ENCODE results near the gene SMIM22.

SMIM22 gene

GRCh38 chr16:4795181-4795827 is at the start of gene SMIM22:
Gene SMIM22 (plus strand): TSS chr16:4795369. CDS start chr16:4795735, 366 bp downstream.
- peak; percentile 41 for DNase-seq

- no peak for DNase-seq
Measured at GRCh38 chr16:4746215-4746614, 49.0 kb upstream of the SMIM22 start.

- DNase-seq: no peak
Measured at GRCh38 chr16:4746991-4747574, 48.1 kb upstream of the SMIM22 start.

GRCh38 chr16:4747906-4748681 is 47.1 kb upstream of the SMIM22 start:
- DNase-seq: no peak

- no peak for DNase-seq
Measured at GRCh38 chr16:4748682-4749411, 46.3 kb upstream of the SMIM22 start.

GRCh38 chr16:4749700-4750257 is 45.4 kb upstream of the SMIM22 start:
- DNase-seq: no peak

GRCh38 chr16:4750896-4751295 is 44.3 kb upstream of the SMIM22 start:
- DNase-seq: no peak

- DNase-seq: no peak
Measured at GRCh38 chr16:4752351-4753100, 42.6 kb upstream of the SMIM22 start.

GRCh38 chr16:4753227-4753626 is 41.9 kb upstream of the SMIM22 start:
- DNase-seq: no peak

- no peak for DNase-seq
Measured at GRCh38 chr16:4754865-4755264, 40.3 kb upstream of the SMIM22 start.

GRCh38 chr16:4755687-4756086 is 39.5 kb upstream of the SMIM22 start:
- no peak for DNase-seq

GRCh38 chr16:4760221-4760910 is 34.8 kb upstream of the SMIM22 start:
- no peak for DNase-seq

- DNase-seq: no peak
Measured at GRCh38 chr16:4762205-4762604, 33.0 kb upstream of the SMIM22 start.

- DNase-seq: no peak
Measured at GRCh38 chr16:4763791-4764190, 31.4 kb upstream of the SMIM22 start.

- no peak for DNase-seq
Measured at GRCh38 chr16:4765511-4766474, 29.4 kb upstream of the SMIM22 start.

- DNase-seq: peak; percentile 94
Measured at GRCh38 chr16:4766875-4767628, 28.1 kb upstream of the SMIM22 start, which contains the start of gene ZNF500. Gene ZNF500 (minus strand): TSS chr16:4767162. CDS start chr16:4765978, 1,184 bp downstream.

GRCh38 chr16:4767872-4768548 is 27.2 kb upstream of the SMIM22 start:
- DNase-seq: no peak

GRCh38 chr16:4768549-4769305 is 26.4 kb upstream of the SMIM22 start:
- peak; percentile 96 for DNase-seq

Measured in NCI-H1436 (cell line).